Measurements from ENCODE around the gene CCR3.
"Not testable (repeated sequence)": the region's sequence is repeated elsewhere in the genome, so short reads cannot be mapped to it uniquely, and the experiment has no call there.

Gene CCR3

GRCh38 chr3:46242120-46242519 is at the start of gene CCR3:
CCR3 (plus strand) TSS chr3:46242460; CDS start chr3:46265159, 22,699 bp downstream.
- DNase-seq (ENCODE audit: low read depth) = no peak

- DNase-seq (ENCODE audit: low read depth) = no peak
These were observed 49.3 kb upstream of the CCR3 start for GRCh38 chr3:46192939-46193338.

- DNase-seq (ENCODE audit: low read depth) = no peak
These were observed 48.8 kb upstream of the CCR3 start for GRCh38 chr3:46193436-46193835.

- no peak for DNase-seq (ENCODE audit: low read depth)
These were observed 47.2 kb upstream of the CCR3 start for GRCh38 chr3:46194868-46195553.

GRCh38 chr3:46196261-46196957 is 45.9 kb upstream of the CCR3 start:
- no peak for DNase-seq (ENCODE audit: low read depth)

- DNase-seq (ENCODE audit: low read depth) = no peak
These were observed 42.0 kb upstream of the CCR3 start for GRCh38 chr3:46200211-46200610.

GRCh38 chr3:46200790-46201189 is 41.5 kb upstream of the CCR3 start:
- no peak for DNase-seq (ENCODE audit: low read depth)

- DNase-seq (ENCODE audit: low read depth) = no peak
These were observed 39.7 kb upstream of the CCR3 start for GRCh38 chr3:46202535-46202934.

GRCh38 chr3:46203681-46204080 is 38.6 kb upstream of the CCR3 start:
- no peak for DNase-seq (ENCODE audit: low read depth)

GRCh38 chr3:46205286-46205960 is 36.8 kb upstream of the CCR3 start:
- no peak for DNase-seq (ENCODE audit: low read depth)

- DNase-seq (ENCODE audit: low read depth) = no peak
These were observed 35.8 kb upstream of the CCR3 start for GRCh38 chr3:46206282-46207015.

- DNase-seq (ENCODE audit: low read depth) = not testable (repeated sequence)
These were observed 34.7 kb upstream of the CCR3 start for GRCh38 chr3:46207514-46207913.

GRCh38 chr3:46208167-46208704 is 34.0 kb upstream of the CCR3 start, which contains the start of gene CCR1:
CCR1 (minus strand) TSS chr3:46208313; CDS start chr3:46204313, 4,000 bp downstream.
- DNase-seq (ENCODE audit: low read depth) = no peak

GRCh38 chr3:46209053-46209452 is 33.2 kb upstream of the CCR3 start:
- DNase-seq (ENCODE audit: low read depth) = no peak

GRCh38 chr3:46209746-46210470 is 32.4 kb upstream of the CCR3 start:
- DNase-seq (ENCODE audit: low read depth) = no peak

GRCh38 chr3:46212101-46212500 is 30.2 kb upstream of the CCR3 start:
- no peak for DNase-seq (ENCODE audit: low read depth)

- no peak for DNase-seq (ENCODE audit: low read depth)
These were observed 29.1 kb upstream of the CCR3 start for GRCh38 chr3:46213201-46213600.

GRCh38 chr3:46214751-46215352 is 27.4 kb upstream of the CCR3 start:
- DNase-seq (ENCODE audit: low read depth) = no peak

GRCh38 chr3:46215810-46216414 is 26.3 kb upstream of the CCR3 start:
- peak; percentile 74 for DNase-seq (ENCODE audit: low read depth)

- no peak for DNase-seq (ENCODE audit: low read depth)
These were observed 24.0 kb upstream of the CCR3 start for GRCh38 chr3:46218196-46218709.
